Cerebellar cortex (tissue), 1 donor: Measurements from ENCODE around the gene KMT5B.

Experiments
- DNase-seq: peaks from one replicate; pipeline ENCODE4 v3.0.0-alpha.2; 2015; ENCODE audit warnings: low spot score

Gene KMT5B

GRCh38 chr11:68179847-68180246 lies 33.2 kb downstream of the KMT5B start:
- DNase-seq = no peak

GRCh38 chr11:68177877-68178276 lies 35.2 kb downstream of the KMT5B start:
- DNase-seq = no peak

- DNase-seq = no peak
Measured at GRCh38 chr11:68173926-68174325, 39.2 kb downstream of the KMT5B start.

- no peak for DNase-seq
Measured at GRCh38 chr11:68169442-68169841, 43.7 kb downstream of the KMT5B start.

- DNase-seq = no peak
Measured at GRCh38 chr11:68168694-68169093, 44.4 kb downstream of the KMT5B start.

GRCh38 chr11:68167474-68167873 lies 45.6 kb downstream of the KMT5B start:
- DNase-seq = no peak

- DNase-seq = no peak
Measured at GRCh38 chr11:68166969-68167368, 46.1 kb downstream of the KMT5B start.

- no peak for DNase-seq
Measured at GRCh38 chr11:68165601-68166000, 47.5 kb downstream of the KMT5B start.

- no peak for DNase-seq
Measured at GRCh38 chr11:68164437-68164836, 48.7 kb downstream of the KMT5B start.

- DNase-seq = no peak
Measured at GRCh38 chr11:68163691-68164090, 49.4 kb downstream of the KMT5B start.

- no peak for DNase-seq
Measured at GRCh38 chr11:68160100-68160695, 52.9 kb downstream of the KMT5B start.

GRCh38 chr11:68159665-68160064 lies 53.4 kb downstream of the KMT5B start:
- DNase-seq = no peak

- DNase-seq = no peak
Measured at GRCh38 chr11:68159161-68159560, 53.9 kb downstream of the KMT5B start.

GRCh38 chr11:68158580-68158979 lies 54.5 kb downstream of the KMT5B start:
- no peak for DNase-seq

GRCh38 chr11:68153742-68154141 lies 59.4 kb downstream of the KMT5B start:
- DNase-seq = no peak

- no peak for DNase-seq
Measured at GRCh38 chr11:68150037-68150436, 63.1 kb downstream of the KMT5B start.

- DNase-seq = no peak
Measured at GRCh38 chr11:68149417-68149816, 63.7 kb downstream of the KMT5B start.

- DNase-seq = no peak
Measured at GRCh38 chr11:68148879-68149278, 64.2 kb downstream of the KMT5B start.

- DNase-seq = no peak
Measured at GRCh38 chr11:68148071-68148805, 64.9 kb downstream of the KMT5B start.

GRCh38 chr11:68146704-68147474 lies 66.2 kb downstream of the KMT5B start:
- DNase-seq = no peak

GRCh38 chr11:68146010-68146540 lies 67.0 kb downstream of the KMT5B start:
- no peak for DNase-seq

GRCh38 chr11:68145120-68145866 lies 67.8 kb downstream of the KMT5B start:
- DNase-seq = no peak
